CD1c-positive myeloid dendritic cell (primary cell): Measurements from ENCODE around the gene CRBN.
A peak's percentile ranks its signal among the peaks of the same experiment; 100 is the strongest.

Experiments
- DNase-seq: peaks from one replicate; pipeline ENCODE4 v3.0.0-alpha.2; 2016; ENCODE audit errors: extremely low spot score

CRBN gene

DNA sequence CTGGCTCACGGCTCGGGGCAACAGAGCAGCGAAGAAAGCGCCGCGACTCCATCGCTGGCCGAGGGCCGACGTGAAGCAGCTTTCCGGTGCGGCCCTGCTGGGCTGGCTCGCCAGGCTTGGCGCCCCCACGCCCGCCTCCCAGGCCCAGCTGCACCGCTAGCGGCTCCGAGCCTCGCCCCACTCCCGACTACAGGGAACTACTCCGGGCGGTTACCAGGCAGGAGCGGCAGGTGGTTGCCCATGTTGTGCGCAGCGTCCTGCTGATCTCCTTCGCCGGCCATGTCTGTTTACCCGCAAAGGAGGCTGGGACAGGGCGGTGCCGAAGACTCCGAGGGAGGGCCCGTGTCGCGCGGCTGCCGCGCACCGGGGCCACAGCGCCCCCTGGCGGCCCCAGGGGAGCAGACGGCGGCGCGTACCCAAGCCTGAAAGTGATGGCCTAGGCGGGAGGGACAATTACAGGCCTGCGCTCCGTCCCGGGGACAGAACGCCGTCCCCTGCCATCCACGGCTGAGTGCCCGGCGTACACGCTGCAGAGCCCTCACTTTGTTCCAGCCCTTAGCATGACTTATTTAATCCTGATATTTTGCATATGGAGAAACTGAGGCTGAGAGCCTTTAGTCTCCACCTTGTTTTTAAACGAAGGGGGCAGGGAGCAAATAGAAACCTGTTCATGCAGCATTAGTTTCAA lies at the start of gene CRBN:
Gene CRBN (minus strand): TSS at position 285 of the 688 bp plus-strand sequence. CDS start 4 bp downstream, at position 281.
- peak; percentile 96 for DNase-seq

DNA sequence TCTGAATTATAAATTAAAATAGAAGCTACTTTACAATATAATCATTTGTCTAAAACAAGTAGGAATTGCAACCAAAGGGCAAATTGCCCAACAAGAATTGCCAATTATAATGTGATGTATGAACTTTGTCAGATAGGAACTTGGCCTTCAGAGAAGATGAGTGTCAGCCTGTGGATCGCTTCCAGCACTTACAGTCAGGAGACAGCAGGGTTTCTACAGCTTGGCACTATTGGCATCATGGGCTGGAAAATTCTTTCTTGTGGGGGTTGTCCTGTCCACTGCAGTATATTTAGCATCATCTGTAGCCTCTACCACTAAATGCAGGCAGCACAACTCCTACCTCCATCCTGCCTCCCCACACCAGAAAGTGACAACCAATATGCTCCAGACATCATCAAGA lies 48.1 kb upstream of the CRBN start:
- DNase-seq: no peak

- no peak for DNase-seq
These were observed 42.0 kb upstream of the CRBN start for GRCh38 chr3:3221528-3221927.

DNA sequence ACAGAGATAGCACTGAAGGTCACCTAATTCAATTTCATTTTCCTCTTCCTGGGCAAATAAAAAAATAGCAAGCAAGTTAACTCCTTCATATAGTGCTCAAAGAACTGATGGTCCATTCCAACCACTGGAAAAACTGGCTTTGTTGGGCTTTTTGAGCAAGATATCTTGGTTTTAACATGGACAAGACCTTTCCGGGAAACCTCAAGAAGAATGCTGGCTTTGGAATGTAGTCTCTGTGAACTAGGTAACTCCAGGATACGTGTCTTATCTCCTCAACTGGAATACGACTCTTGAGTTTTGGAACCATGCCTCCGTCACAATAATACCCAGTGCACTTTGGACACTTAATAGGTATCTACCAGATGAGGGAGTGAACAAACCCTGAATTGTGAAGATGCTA lies 36.9 kb upstream of the CRBN start:
- no peak for DNase-seq

- no peak for DNase-seq
These were observed 33.4 kb upstream of the CRBN start for GRCh38 chr3:3212781-3213440.

DNA sequence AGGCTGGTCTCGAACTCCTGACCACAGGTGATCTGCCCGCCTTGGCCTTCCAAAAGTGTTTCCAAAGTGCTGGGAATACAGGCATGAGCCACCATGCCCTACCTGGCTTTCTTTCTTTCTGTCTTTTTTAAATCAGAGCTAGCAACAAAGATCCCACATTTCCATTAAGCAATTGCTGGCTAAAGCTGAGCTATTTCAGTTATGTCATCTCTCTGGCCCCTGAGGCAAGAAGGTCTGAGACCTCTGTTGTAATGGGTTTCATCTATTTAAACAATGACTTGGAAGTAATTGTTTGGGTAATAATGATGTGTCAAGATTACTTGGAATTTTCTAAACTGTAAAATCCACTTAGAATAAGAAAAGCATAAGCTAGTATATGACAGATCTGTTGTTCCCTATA lies 30.2 kb upstream of the CRBN start:
- no peak for DNase-seq

GRCh38 chr3:3209057-3209456 lies 29.6 kb upstream of the CRBN start:
- DNase-seq: no peak

DNA sequence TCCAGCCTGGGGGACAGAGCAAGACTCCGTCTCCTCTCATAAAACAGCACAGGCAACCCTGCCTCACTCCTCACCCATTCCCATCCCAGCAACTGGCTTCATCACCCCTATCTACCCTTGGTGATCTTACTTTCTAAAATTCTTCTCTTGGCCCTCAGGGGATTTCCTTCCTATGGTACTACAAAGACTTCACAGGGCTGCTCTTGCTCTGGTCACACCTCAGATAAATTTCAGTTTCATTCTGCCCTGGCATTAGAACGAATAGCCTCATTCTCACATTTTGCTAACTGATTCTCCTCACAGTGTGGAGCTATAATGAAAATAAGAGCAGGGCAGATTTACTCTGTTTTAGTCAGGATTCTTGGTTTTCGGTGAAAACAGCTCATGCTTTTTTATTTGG lies 22.1 kb upstream of the CRBN start:
- no peak for DNase-seq

DNA sequence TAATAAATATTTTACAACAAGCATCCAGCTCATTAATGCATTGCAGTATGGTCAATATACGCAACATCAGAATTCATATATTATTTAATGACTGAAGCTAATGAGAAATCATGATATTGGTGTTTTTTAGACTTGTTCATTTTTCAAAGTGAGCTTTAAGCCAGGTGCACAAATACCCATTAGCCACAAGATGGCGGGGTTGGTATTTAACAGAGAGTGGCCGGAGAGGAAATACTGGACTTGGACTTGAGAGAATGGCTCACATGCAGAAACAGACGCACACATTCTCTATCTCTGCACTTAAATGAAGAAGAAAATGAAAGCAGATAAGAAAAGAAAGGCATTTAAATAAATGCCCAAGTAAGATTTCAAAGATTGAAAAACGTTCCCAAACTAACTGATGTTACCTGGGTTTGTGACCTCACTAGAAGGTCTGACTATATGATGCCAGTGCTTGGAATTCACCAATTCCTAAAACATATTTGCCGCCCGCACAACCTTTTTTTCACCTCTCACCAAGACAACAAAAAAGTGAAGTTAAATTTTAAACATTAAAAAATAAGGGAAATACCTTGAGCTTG lies 21.2 kb upstream of the CRBN start:
- DNase-seq: peak; percentile 70

DNA sequence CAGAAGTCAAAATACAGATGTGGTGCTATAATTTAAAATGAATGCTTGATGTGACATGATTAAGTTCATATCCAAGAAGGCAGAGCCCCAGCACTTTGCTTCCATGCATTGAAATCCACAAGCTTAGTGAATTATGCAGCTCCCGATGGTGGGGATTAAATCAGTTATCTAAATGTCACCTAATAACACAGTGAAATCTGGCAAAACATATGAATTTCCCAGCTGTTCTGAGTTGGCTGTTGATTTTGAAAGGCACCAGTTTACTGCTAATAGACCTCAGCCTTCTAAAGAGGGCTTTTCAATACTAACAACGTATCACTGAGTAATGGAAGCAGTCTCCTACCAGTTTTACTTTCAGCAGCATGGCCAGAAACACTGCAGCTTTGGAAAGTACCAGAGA lies 19.8 kb upstream of the CRBN start:
- DNase-seq: no peak

DNA sequence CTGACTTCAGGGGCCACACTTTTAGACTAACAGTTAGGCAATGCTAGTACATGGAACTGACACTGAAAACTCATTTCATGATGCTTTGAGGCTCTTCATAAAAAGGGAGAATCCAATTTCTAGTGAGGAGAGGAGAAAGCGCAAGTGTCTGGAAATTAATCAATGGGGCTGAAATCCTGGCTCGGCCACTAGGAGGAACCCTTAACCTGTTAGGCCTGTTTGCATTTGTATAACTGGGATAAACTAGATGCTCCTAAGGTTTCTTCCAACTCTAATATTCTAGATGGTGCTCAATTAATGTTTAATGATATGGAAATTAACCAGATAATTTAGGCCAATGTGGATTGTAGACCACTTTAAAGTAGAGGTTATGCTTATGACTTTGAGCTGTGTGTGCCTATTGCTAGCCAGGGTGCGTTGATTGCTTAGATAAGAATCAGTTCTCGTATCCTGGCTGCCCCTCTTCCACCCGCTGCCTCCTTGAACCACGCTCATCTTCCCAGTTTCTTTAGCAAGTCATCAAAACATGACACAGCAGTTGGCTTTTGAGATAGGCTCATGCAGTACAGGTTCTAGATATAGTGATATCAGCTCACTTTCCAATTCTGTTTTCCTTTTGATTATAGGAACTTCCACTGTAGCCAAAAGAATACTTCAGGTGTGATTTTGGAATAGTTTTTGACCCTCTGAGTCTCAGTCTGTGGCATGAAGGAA lies 16.8 kb upstream of the CRBN start:
- no peak for DNase-seq

DNA sequence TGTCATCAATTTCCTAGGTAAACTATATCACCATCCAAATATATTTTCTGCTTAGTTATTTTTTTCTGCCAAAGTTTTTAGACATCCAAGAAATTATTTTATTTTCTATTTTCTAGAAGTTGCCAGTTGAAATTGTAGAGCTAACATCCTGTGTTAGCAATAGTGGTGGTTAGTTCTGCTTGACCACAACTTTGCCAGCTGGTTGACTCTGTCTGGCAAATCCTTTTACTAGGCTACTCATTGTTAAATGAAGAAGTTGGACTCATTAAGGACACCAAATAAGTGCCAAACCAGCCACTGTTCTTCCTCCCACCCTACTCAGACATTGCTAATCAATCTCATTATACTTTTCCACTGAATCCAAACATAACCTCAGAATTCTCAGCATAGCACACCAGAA lies 15.4 kb upstream of the CRBN start:
- DNase-seq: no peak

DNA sequence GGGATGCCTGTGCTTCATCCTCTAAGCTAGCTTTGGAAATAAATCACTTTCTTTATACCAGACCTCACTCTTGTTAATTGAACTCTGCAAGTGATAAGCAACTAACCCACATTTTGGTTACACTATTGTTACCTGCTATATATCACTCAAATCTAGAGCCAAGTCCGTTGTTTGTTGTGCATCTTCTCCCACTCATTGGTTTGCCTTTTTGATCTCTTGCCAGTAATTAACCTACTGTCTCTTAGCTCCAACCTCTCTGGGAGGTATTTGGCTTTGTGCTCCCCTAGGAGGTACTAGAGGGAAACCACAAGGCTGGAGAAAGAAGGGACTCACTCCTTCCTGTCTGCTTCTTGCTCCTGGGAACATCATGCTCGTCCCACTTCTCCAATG lies 12.8 kb upstream of the CRBN start:
- DNase-seq: no peak

DNA sequence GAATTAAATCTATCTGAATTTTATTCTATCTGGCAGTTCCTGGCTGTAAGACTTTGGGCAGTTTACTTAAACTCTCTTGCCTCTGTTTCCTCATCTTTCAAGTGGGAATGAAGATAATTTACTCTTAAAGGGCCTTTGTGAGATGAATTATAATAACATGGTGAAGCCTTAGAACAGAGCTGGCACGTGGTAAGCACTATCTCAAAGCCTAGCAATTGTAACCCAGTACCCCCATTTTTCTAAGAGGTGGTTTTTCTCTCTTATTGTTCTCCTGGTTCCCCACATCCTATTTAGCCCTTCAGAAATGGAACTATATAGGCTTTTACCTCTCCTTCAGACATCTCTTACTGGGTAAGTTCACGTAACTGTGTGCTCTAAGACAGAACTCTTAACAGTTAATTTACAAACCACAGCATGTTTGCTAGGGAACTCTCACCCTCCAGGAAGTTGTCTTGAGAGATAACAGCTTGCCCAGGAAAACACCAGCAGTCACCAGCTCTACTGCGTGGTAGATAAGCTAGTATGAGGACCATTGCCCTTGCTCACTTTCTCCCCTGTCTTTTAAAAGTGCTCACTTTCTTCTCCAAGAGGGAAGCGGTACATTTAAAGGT lies 12.3 kb upstream of the CRBN start:
- DNase-seq: no peak

GRCh38 chr3:3189961-3190360 lies 10.5 kb upstream of the CRBN start:
- no peak for DNase-seq

GRCh38 chr3:3189102-3189727 lies 9.7 kb upstream of the CRBN start:
- DNase-seq: no peak

DNA sequence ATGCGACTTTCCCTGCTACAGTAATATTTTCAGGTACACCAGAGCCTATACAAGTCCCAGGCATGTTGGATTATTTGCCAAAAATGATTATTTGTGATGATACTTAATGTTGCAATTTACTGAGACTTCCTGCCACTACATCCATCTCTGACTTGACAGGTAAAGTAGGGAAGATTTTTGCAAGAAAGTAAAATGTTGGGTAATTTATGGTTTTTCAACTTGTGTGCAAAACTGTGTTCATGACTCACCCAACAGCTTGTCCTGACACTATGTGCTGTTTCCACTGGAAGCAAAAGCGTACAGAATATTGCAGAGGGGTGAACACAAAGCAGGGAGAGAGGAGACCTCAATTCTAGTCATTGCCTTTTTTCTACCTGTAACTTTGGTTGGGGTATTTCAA lies 5.4 kb upstream of the CRBN start:
- no peak for DNase-seq

DNA sequence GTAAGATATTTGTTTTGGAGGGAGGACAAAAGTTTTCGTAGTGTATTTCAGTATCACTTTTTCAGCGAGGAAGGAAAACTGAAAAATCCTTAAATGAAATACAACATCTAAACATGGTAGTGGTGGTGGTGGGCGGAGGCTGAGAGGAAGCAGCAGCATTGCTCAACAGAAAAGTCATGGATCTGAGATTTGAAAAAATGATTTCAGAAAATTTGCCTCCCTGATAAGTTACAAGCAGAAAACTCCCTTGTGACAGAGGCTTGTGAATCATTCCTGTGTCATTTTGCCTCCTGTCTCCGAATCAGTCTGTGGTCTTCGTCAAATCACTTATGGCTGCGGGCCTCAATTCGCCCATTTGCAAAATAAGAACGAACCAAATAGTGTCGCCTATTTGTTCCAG lies 965 bp upstream of the CRBN start:
- peak; percentile 57 for DNase-seq

DNA sequence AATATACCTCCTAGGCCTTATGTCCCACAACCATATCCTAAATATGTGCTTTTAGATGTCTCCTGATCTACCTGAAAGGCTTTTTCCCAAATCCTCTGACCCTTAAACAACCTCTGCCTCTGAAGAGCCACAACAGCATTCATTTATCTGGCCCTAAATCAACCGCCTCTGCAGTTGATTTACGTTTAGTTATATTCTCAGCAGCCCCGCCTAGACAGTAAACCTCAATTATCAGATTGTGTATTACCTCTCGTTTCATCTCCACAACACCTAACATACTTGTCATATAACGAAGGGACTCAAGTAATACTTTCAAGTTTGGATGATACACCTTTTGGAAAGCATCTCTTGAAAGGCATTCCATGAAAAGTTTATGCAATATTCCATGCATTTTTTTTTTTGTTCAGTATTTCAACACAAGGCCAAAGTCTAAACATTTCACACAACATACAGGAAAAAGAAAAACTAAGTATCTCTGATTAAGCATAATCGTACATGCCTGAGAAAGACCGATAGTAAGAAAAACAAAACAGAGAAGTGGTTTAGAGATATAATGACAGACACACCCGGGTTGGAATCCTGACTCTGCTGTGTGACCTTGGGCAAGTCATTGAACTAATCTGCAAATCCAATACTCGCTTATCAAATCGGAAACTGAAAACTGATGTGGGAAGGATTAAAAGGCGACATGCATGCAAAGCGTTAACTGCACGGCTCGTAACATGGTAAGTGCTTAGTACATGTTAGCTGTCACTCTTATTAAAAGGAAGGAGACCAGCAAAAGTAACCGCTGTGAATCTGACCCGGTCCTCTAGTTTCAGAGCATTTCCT lies 778 bp downstream of the CRBN start:
- DNase-seq: no peak

- no peak for DNase-seq
These were observed 1.5 kb downstream of the CRBN start for GRCh38 chr3:3177861-3178497.
